IPS-NIHi11 (cell line): ENCODE measurements around the gene DENND2D.

Source experiments
- DNase-seq: peaks from one replicate; pipeline ENCODE4 v3.0.0; 2012; ENCODE audit warnings: mixed read lengths, low spot score

Gene DENND2D

DNA sequence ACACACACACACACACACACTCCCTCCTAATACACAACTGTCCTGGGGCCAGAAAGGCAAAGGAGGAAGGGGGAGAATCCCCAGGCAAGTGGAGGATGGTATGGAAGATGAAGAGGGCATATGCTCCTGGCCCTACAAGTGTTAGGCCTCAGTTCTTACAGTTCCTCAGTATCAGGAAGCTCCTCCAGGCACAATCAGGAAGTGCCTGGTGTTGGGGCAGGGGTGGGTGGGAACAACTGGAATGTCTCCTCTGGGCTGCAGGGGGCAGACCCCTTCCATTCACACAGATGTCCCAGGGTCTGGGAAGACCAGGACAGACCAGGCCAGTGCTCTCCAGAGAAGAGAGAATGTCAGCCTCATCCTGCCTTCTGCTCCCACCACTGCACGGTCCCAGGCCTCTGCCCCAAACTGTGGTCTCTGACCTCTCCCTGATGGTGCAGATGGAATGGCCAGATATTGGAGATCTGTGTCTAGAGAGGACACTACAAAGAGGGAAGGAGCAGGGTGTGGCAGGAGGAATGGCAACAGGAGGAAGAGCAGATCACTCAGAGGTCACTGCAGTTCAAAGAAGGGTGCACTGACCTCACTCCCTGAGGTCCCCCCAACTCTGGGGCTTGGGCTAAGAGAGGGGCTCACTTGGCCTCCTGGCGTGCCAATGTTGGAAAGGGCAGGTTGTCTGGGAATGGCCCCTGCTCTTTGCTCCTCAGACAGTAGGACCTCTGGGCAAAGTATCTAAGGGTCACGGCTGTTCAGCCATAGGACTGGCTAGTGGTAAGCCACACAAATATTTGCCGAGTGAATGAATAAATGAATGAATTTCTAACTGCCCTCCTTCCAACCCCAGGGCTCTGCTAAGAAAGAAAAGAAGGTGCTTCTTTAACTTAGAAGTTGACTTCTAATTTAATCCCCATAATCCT lies 2.5 kb upstream of the DENND2D start:
- DNase-seq = peak; percentile 64

DNA sequence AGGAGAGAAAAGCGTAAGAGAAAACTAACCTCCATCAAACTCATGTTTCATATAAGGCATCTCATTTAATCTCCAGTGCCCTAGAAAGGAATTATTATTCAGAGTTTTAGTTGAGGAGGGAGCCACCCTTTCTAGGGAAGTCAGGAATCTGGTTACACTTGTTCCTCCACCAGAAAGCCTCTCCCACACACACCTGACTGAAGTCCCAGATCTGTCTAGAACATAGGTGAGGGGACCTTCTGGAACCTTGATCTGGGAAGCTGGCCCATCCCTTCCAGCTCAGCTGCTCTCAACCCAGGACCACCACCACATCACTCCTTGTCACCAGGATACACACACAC lies 1.9 kb upstream of the DENND2D start:
- DNase-seq = no peak

DNA sequence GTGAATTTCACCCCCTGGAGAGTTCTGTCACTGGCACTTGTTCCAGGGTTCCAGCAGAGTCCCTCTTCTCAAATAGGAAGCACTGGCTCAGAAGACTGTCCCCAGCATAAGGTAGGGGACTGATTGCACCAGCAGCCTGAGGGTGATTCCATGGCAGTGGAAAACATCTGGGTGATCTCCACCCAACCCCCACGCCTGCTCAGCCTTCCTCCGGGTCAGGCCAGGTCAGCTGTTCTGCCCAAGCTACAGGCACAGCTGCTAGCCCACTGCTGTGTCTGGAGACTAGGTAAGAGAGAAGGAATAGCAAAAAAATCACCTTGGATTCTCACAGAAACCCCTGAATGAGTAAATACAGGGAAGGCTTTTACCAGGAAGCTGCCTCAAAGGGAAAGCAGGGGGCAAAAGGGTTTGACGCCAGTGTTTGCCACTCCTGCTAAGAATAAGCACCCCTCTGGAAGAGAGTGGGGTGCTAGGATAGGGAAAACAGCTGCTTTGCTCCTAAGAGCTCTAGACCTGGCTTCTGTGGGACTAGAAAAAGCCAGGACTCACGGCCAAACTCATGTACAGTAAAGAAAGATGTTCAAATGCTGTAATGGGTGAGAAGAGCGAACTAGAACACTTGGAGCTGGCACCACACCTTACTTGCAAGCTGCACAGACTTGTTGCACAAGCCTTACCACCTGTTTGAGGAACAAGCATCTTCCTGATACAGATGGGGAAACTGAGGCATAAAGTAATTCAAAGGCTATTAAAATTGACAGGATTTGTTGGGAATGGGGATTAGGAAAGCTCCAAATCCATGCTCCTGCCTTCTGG lies 1.0 kb upstream of the DENND2D start:
- DNase-seq = no peak

DNA sequence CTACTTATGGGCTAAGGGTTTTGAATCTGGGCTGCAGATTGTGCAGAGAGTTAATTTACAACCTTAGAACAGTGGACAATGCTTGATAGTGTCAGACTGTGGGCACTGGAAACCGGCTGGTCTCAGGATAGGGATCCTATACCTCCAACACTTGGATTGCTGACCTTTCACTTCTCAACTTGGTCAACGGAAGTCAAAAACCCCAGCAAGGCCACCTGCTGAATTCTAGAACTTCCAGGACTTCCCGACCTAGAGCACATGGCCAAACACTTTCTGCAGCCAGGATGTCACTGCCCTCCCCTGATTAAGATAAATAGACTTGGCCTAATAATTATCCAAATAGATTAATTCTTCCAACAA lies 336 bp upstream of the DENND2D start:
- DNase-seq = no peak

DNA sequence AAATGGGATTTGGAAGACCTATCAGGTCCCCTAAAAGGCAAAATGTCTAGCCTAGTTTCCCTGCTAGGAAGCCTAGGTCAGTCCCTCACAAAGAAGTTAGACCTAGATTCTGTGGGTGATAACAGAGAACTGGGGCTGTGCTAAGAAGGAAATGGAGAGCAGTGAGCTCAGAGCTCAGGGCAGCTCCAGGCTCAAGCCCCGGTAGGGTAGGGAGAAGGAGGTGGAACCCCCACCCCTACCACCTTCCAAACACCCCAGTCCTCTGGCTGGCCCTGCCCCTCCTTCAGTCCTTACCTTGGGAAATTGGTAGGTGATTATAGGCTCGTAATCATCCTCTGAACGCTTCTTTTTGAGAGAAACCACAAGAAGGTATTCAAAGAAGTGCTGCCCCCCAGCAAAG lies 1.1 kb downstream of the DENND2D start:
- DNase-seq = no peak

DNA sequence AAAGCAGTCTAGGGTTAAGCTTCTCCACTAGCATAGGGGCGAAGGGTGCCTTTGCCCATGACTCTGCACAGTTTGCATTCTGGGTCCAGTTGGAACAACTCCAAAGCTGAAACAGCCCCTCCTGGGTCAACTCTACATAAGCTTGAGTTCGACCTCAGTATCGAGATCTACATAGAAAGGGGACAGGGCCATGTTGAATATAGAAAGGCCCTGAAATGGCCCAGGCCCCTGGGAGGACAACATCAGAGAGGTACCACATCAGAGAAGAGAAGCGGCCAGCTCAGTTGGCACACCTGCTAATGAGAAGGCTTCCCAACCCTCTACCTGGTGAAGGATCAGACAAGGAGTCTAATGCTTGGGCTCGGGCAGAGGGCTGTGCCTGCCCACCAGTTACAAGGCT lies 1.6 kb downstream of the DENND2D start:
- DNase-seq = no peak

DNA sequence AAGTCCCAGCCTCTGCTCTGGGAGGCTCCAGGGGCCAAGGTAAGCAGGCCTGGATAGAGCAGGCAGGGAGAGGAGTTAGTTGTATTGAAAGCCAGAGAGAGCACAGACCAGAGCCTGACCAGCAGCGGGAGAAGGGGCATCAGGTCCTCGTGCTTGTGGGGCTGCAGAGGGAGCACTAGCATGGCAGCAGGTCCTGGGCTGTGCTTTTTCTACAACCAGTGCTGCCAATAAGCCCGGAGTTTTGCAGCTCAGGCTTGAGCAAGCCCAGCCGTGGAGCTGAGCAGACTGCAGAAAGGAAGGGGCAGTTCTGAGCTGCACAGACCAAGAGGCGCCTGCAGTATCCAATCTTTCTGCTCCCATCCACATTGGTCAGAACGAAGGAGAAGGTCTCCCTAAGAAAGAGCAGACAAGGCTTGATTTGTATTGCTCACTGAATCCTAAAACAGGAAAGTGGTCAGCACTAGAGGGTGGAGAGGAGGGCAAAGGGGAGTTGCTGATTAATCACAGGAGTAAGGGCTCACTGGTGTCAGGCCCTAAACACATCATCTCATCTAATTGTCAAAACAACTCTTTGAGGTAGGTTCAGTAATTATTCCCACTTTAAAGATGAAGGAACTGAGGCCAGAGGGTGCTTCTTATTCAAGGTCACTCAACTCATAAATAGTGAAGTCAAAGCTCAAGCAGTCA lies 2.7 kb downstream of the DENND2D start:
- DNase-seq = peak; percentile 52

DNA sequence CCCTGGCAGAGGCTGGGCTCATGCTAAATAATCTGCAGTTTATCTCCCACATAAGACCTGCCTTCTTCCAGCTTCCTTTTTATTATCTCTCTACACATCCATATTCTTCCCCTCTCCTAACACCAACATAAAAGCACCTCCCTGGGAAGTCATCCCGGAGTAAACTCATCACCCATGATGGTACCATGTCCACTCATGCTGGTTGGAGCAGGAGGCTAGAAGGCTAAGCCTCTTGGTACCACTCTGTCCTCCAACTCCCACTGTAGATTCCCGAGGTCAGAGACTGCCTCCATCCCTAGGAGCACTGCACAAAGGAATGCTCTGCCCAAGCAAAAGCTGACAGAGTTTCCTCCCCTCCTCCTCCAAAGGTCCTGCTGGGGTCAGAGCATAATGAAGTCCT lies 4.2 kb downstream of the DENND2D start:
- DNase-seq = no peak

DNA sequence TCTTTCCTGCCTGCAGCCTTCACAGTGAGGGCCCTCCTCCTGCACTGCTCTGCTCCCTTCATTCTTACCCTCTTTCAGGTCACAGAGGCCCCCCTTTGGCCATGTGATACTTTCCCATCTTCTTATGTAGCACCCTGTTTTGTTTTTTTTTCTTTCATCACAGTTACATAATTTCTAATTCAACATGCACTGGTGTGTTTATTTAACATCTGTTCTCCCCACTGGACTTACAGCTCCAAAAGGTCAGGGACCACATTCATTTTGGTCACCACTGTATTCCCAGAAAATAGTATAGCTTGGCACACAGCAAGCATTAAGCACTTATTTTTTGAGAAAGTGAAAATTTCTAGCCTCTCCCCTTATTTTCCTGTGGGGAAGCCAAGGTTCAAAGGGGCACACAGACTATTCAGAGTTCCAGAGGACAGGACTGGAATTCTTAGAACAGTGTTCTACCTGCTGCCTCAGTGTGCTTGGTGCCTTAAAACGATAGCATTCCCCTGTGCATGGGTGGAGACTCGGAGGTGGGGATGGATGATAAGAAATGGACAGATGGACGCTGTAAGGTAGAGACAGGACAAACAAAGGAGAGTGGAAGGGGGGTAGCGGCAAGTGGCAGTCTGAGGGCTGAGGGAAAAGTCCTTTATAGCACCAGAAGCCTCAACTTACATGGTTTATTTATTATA lies 5.3 kb downstream of the DENND2D start:
- no peak for DNase-seq

DNA sequence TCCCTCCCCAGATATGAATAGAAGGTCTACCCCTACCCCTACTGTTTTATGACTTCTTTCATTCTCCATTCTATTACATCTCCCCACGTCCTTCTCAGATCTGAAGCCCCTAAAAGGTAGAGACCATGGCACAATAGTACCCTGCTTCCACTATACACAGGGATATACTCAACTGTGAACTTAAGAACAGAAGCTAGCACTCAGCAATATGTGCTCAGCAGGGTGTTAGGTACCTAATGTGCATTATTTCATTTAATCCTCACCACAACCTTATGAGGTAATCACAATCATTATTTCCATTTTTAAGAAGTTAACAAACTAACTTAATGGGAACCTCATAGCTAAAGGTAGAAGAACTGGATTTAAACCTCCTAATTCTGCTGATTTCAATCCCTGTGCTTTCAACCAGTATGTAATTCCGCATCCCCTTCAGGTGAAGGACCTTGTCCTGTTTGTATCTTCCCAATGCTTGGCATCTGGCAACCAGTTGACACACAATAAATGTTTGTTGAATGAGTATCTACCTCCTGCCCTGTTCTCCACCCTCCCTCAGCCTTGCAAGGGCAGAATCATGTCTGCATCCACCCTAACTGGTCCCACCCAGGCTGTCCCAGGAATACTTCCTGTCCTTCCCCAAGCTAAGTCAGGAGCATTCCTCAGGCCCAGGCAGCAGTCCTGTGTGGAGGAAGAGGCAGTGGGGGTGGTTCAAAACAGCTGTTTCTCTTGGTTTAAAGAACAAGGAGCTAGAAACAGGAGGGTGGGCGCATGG lies 6.5 kb downstream of the DENND2D start:
- no peak for DNase-seq

DNA sequence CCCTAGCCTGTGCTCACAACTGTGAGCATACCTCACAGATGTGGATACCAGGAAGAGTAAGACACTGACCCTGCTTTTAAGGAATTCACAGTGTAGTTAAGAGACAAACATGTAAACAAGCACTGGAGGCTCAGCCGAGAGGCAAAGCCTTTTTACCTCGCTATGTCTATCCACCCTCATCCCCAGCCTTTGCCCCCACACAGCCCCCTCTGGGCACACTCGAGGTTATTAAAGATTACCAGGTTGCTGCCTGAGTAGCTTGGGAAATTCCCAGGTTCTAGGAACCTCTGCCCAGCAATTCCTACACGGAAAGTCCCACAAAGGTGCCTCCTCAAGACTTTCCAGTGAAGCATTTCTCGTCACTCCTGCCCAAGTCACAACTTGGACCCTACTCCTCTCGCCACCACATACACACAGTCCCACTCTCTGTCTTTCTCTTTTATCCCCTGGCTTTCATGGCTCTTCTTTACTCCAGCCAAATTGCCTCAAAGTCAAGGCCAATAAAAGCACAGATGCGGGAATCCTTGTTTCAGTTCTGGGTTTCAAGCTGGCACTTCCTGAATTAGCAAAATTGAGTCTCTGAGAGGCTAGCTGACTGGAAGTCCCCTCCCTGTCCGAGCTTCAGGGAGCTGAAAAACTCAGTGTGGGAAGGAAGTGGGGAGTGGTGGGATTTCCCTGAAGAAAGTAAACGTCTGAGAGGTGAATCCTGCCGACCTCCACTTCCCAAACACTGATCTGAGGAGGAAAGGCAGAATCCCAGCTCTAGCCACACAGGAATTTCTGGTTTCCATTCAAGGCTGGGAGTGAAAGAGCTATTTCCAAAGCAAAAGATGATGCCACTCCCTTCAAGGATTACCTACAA lies 7.6 kb downstream of the DENND2D start:
- no peak for DNase-seq

DNA sequence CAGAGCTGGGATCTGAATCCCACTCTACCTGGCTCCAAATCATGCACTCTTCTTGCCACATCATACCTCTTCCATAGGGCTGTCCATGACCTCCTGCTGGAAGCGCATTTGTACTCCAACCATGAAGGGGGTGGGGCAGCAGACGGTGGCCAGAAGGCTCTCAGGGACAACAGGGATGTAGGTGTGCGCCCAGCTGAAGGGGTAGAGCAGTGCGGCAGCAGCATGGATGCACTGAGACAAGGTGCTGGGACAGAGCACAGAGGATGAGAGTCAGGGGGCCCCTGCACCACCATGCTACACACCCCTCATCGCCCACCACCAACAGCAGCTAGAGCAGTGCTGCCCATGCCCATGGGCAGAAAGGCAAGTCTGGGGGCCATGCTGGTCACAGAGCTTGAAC lies 8.4 kb downstream of the DENND2D start:
- DNase-seq = no peak

DNA sequence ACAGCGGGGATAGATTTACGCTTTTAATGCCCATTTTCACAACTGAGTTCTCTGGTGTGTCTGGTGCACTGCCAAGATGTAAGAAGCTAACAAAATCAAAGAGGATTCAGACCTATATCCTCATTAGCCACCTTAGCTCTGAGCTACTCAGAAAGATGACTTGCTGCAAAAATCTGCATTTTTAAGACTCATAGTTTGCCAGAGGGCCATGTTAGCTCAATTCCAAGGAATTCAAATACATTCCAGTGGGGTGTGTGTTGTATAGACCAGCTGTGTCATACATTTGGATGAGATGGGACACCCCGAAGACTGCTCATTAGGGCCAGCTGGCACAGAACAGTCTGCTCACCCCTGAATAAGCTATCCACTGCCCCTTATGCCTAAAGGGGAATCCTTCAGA lies 8.9 kb downstream of the DENND2D start:
- DNase-seq = no peak

DNA sequence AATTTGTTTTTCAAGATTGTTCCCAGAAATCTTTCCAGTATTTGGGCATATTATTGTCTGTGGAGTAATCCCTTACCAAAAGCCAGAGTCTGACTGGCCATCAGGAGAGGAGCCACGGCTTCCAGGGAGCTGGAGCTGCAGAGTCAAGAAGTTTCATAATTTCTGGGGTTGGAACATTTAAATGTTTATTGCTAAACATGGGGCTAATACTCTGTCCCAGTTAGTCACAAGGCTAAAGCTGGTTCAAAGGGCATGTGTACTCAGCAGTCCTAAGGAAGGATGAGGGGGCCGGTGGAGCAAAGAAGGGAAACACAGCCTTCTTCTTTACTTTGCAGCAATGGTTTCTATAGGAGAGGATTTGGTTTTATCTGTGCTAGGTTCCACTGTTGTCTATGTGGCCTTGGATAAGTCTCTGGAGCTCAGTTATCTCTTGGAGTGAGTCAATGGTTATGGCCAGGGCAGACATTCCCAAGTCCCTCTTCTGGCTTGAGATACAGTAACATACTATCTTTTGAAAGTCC lies 9.5 kb downstream of the DENND2D start:
- no peak for DNase-seq

DNA sequence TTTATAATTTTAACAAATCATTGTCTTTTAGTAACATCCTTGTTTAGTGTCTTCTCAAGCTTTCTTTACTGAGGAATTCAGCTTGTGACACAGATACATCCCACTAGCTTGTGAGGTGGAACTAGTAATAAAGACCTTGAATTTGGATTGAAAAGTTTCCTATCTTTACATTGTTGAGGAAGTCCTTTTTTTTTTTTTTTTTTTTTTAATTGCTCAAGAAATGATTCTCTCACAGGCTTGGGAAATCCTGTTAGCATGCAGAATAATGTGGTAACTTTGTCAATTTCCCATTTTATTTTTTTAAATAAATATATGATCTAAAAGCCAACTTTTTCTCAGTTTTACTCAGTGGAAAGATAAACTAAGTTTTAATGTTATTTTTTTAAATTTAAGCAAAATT lies 15.8 kb downstream of the DENND2D start:
- no peak for DNase-seq

DNA sequence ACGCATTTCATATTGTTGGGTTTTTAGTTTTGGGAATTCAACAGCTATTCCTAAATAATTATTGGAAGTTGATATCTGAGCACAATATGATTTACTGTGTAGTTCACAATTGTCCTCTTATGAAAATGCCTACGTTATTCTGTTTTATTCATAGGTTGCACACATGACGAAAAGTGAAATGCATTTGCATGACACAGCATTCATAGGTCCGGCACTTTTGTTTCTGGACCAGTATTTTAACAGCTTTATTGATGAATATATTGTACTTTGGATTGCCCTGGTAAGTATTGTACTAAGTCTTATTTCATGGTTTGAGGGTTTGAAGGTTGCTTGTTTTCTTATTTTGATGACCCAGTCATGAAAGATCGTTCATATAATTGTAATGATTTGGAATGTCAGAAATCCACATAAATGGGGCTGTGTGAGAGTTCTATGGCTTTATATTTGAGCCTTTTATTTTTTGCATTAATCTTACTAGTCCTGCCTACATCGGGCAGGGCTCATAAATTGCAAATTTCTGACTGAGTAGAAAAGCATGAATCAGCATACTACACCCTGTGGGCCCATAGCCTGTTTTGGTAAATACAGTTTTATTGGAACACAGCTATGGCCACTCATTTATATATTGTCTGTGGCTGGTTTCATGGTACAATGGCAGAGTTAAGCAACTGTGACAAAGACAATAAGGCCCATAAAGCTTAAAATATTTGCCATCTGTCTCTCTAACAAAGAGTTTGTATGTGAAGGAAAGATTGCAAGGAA lies 17.0 kb downstream of the DENND2D start:
- no peak for DNase-seq

DNA sequence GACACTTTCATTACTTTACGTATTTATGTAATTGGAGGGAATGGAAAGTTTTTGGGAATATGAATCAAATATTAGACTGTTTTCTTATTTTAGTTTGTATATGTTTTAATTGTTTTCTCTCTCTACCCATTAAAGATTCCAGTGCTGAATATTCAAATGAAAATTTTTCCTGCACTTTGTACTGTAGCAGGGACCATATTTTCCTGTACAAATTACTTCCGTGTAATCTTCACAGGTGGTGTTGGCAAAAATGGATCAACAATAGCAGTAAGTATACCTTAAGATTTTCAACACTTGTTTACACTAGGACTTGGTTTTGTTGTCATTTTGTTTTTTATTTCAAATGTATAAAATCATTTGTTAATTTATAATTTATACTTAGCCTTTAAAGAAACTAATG lies 18.4 kb downstream of the DENND2D start:
- no peak for DNase-seq

DNA sequence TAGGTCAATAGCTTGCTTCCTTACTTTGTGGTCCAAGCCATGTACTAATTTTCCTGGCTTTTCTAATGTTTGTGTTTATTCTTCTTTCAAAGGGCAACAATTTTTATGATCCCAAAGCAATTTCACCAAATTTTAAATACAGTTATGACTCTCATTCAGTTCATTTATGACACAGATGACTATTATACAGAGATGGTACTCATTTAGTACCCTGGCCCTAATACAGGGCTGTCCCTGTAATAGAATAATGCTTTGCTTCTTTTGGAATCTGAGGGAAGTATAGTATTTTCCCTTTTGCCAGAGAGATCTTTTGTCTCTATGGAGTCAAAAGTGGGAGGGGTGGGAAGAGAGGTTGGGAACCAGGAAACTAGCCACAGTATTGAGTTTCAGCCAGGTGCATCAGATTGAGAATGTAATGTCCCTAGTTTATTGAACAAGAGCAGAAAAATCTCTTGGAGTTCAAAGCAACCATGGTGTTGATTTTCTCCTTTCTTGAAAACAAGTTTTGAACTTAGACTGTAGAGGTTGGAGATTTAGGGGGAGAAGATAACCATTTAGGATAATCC lies 20.4 kb downstream of the DENND2D start:
- DNase-seq = no peak

DNA sequence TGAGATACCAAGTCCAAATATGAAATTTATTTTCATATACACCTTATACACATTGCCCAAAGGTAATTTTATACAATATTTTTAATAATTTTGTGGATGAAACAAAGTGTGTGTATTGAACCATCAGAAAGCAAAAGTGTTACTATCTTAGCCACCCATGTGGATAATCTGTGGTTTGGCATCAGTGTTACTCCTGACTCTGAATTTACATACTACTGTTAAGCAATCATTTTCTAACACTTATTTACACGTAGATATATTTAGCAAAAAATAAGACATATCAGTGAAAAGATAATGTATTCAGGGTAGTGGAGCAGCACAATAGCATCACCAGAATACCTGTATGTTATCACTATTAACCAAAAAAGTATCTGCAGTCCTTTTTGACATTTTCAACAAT lies 23.8 kb downstream of the DENND2D start:
- DNase-seq = no peak
